ENCODE data around the gene SPATA16. TPM values are rescaled to one million over a fixed set of nuclear protein-coding genes. Genes with fewer than 3 reads are reported as not detected.

Gene SPATA16
- total and polyA plus RNA-seq, 2 donors (not counting 3 experiments of a cell fraction or from before 2014, with no cell fraction given) = not detected

DNA sequence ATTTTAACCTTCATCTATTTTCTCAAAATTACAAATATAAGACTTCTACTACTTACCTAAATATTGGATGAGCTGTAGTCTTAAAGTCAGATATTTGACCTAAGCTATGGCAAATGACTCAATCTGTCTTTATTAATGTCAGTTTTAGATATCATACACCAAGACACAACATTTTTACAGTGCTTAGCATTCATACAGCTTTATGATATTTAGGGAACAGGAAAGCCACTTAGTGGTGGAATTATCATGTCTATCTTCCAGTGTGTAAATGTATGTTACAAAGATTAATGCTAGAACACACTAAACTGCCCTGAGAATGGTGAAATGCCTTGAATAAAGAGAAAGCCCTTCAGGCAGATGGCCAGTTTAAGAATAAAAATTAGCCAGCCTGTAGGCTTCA lies 135.0 kb downstream of the SPATA16 start:
- BruUV-seq (replicated peaks) = no TSS peak
- dilution Hi-C loops (cut with MboI; ENCODE audit: extremely low pct_ligation_motif_present, low sequenced_read_pairs) = no loop called here
- POLR2A ChIA-PET = no interaction called here

More for the DNA sequence above, 135.0 kb downstream of the SPATA16 start:
- Histone ChIP-seq H3K9me3 (replicated peaks; ENCODE audit: control insufficient read depth, insufficient read depth, low read length) (no peaks in the 10 kb centered on the region), H3K9ac (replicated peaks; ENCODE audit: extremely low read depth, insufficient read depth, low read length) (no peak overlapping the region), H3K36me3 (ENCODE audit: control insufficient read depth in 2 of 2, extremely low read depth in 1 of 2, insufficient read depth in 2 of 2, low read length in 2 of 2) (no peaks in the 10 kb centered on the region), H3K27ac (ENCODE audit: insufficient read depth, low read depth, low read length) (no peak overlapping the region), H3K4me1 (ENCODE audit: control insufficient read depth, extremely low read depth, insufficient read depth, low read length) (no peaks in the 10 kb centered on the region), H2AFZ (ENCODE audit: low read depth, low read length) (no peak overlapping the region), H4K20me1 (replicated peaks; ENCODE audit: control insufficient read depth, extremely low read depth, insufficient read depth, low read length) (no peaks in the 10 kb centered on the region), H3K79me2 (ENCODE audit: control insufficient read depth, insufficient read depth, low read length) (no peaks in the 10 kb centered on the region), H3K9me1 (replicated peaks; ENCODE audit: control insufficient read depth, extremely low read depth, insufficient read depth, low read length) (peaks cover 2% of the 10 kb centered on the region), H3K4me3 (replicated peaks in 1 of 3; ENCODE audit: insufficient read depth in 1 of 3, low read depth in 1 of 3, low read length in 3 of 3) (no peak overlapping the region), H3K27me3 (ENCODE audit: control insufficient read depth in 2 of 2, insufficient read depth in 2 of 2, low read length in 2 of 2) (no peaks in the 10 kb centered on the region), H3K4me2 (ENCODE audit: insufficient read depth, low read length) (no peak overlapping the region)
- CTCF ChIA-PET = interaction anchor here (0.6 kb wide), 1 partner anchor 27 kb away, joined by 3 read pairs; no protein-coding TSS in a partner anchor
- intact Hi-C loops (cut with micrococcal nuclease) = no loop called here
- no peak for TF ChIP-seq EZH2 (IDR thresholded peaks at IDR 0.05; ENCODE audit: borderline replicate concordance, low read depth, low read length, severe bottlenecking)
- TF ChIP-seq, protein P1, sequence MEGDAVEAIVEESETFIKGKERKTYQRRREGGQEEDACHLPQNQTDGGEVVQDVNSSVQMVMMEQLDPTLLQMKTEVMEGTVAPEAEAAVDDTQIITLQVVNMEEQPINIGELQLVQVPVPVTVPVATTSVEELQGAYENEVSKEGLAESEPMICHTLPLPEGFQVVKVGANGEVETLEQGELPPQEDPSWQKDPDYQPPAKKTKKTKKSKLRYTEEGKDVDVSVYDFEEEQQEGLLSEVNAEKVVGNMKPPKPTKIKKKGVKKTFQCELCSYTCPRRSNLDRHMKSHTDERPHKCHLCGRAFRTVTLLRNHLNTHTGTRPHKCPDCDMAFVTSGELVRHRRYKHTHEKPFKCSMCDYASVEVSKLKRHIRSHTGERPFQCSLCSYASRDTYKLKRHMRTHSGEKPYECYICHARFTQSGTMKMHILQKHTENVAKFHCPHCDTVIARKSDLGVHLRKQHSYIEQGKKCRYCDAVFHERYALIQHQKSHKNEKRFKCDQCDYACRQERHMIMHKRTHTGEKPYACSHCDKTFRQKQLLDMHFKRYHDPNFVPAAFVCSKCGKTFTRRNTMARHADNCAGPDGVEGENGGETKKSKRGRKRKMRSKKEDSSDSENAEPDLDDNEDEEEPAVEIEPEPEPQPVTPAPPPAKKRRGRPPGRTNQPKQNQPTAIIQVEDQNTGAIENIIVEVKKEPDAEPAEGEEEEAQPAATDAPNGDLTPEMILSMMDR (IDR thresholded peaks at IDR 0.05; ENCODE audit: extremely low read depth in 1 of 2, insufficient read depth in 1 of 2, low read depth in 1 of 2, low read length in 2 of 2) = no peak
- no peak for TF ChIP-seq GATA2 (IDR thresholded peaks at IDR 0.05; ENCODE audit: insufficient read depth, insufficient read length, low read depth, low read length)
- TF ChIP-seq, protein P2, sequence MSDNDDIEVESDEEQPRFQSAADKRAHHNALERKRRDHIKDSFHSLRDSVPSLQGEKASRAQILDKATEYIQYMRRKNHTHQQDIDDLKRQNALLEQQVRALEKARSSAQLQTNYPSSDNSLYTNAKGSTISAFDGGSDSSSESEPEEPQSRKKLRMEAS (IDR thresholded peaks at IDR 0.05; ENCODE audit: insufficient read depth, insufficient read length) = no peak
- no peak for TF ChIP-seq POLR2AphosphoS5 (IDR thresholded peaks at IDR 0.05; ENCODE audit: insufficient read depth, low read depth, low read length)
- TF ChIP-seq POLR2A (IDR thresholded peaks at IDR 0.05; ENCODE audit: low read depth, low read length) = no peak
- TF ChIP-seq FOS (IDR thresholded peaks at IDR 0.05; ENCODE audit: borderline replicate concordance, insufficient read depth, low read length) = no peak
- no peak for TF ChIP-seq JUN (IDR thresholded peaks at IDR 0.05; ENCODE audit: borderline replicate concordance, insufficient read depth, insufficient read length, low read depth)
- TF ChIP-seq MYC (IDR thresholded peaks at IDR 0.05; ENCODE audit: low read depth, low read length) = no peak
- no peak for DNase-seq (ENCODE audit: low read depth, low spot score)
- FAIRE-seq = no peak
